GM18517 (cell line): Measurements from ENCODE around the gene CDC20.

ENCODE experiments used
- ATAC-seq: cut with Tn5 transposase; IDR thresholded peaks from one replicate; pipeline ENCODE4 v1.9.1; 2021; ENCODE audit warnings: mild to moderate bottlenecking, moderate library complexity; ENCODE audit not compliant: unreplicated experiment

Gene CDC20

DNA sequence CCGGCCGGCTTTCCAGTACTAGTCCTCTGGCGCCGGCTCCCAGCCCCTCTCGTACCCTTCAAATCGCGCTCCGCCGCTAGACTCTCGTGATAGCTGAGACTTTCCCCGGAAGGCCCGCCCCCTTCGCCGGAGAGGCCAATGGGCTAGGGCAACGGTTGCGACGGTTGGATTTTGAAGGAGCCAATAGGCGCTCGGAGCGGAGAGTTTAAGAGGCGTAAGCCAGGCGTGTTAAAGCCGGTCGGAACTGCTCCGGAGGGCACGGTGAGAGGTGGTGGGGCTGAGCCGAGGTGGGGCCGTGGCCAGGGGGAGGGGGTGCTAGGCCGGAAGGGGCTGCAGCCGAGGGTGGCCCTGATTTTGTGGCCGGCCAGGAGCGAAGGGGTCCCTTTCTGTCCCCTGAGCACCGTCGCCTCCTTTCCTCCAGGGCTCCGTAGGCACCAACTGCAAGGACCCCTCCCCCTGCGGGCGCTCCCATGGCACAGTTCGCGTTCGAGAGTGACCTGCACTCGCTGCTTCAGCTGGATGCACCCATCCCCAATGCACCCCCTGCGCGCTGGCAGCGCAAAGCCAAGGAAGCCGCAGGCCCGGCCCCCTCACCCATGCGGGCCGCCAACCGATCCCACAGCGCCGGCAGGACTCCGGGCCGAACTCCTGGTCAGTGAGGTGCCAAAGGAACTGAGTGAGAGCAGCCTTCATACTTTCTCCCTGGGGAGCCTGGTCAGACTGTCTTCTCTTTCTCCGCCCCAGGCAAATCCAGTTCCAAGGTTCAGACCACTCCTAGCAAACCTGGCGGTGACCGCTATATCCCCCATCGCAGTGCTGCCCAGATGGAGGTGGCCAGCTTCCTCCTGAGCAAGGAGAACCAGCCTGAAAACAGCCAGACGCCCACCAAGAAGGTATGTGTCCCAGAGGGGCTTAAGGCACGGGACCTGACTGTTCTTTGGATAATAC, at the start of gene CDC20:
CDC20 (plus strand) TSS at position 236 of the 948 bp plus-strand sequence; CDS start at position 471, 235 bp downstream.
- ATAC-seq = peak; percentile 90

DNA sequence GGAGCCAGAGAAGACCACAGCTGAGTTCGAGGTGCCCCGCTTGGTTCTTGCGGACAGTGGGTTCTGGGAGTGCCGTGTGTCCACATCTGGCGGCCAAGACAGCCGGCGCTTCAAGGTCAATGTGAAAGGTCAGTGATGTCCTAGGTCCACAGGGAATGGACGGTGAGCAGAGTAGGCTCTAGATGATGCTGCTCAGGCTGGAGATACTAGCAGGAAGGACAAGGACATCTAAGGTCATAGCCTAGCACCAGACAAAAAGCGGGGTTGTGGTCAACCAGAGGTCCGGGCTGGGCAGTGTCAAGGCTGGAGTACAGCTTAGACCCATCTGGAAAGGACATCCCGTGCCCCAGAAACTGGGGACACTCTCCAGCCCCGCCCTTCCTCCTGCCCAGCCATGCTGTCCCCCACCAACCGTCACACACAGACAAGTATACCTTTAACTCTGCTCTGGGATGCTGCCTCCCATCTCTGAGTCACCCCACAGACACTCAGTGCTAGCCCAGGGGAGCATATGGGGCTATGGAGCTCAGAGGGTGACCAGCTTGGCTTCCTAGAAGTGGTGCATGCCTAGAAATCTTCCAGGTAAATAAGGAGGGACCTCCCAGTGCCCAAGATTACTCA, 49.3 kb upstream of the CDC20 start:
- no peak for ATAC-seq

DNA sequence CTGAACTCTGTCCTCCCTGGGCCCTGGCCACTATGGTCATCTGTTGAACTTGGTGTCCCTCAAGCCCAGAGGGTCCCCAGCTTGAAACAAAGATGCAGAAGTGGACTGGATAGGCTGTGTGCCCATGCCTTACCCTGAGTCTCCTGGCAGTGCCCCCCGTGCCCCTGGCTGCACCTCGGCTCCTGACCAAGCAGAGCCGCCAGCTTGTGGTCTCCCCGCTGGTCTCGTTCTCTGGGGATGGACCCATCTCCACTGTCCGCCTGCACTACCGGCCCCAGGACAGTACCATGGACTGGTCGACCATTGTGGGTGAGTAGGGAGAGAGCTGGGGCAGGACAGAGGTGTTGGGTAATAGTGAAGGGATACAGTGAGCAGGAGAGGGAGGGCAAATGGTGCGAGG, 47.3 kb upstream of the CDC20 start:
- no peak for ATAC-seq

DNA sequence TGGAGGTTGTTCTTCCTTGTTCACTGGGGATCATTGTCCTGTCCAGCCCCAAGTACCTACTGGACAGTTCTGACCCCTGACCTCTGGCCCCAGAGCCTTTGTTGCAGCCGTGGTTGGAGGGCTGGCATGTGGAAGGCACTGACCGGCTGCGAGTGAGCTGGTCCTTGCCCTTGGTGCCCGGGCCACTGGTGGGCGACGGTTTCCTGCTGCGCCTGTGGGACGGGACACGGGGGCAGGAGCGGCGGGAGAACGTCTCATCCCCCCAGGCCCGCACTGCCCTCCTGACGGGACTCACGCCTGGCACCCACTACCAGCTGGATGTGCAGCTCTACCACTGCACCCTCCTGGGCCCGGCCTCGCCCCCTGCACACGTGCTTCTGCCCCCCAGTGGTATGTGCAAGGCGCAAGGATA, 46.6 kb upstream of the CDC20 start:
- ATAC-seq = no peak

DNA sequence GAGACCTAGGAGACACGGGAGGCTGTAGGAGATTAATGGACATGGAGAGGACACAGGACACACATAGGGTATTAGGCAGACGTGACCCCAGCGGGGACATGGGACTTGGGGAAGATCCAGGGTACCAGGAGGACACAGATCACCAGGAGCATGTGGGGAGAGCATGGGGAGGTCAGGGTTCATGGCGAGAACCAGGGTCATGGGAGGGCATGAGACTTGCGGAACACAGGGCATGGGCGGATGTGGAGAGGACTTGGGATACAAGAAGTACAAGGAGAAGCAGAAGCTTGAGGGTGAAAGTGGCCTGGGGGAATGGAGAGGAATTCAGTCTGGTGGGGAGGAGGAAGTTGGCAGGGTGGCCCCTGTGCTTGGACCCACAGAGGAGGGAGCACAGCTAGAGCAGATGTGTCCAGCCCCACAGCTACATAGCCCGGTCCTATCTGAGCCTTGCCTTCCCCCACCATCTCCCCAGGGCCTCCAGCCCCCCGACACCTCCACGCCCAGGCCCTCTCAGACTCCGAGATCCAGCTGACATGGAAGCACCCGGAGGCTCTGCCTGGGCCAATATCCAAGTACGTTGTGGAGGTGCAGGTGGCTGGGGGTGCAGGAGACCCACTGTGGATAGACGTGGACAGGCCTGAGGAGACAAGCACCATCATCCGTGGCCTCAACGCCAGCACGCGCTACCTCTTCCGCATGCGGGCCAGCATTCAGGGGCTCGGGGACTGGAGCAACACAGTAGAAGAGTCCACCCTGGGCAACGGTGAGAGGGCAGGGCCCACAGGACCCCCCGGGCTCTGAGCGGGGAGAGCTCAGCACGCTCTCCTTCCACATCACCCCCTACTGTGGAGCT, 45.9 kb upstream of the CDC20 start:
- ATAC-seq = no peak

DNA sequence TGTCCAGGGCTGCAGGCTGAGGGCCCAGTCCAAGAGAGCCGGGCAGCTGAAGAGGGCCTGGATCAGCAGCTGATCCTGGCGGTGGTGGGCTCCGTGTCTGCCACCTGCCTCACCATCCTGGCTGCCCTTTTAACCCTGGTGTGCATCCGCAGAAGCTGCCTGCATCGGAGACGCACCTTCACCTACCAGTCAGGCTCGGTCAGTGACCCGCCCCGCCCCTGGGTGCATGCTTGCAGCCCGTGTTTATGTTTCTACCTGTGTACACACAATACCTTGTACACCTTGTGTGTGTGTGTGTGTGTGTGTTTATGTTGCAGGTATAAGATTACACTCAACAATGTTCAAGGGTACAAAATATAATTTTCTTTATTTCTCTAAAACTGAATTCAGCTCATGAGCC, 45.0 kb upstream of the CDC20 start:
- no peak for ATAC-seq

DNA sequence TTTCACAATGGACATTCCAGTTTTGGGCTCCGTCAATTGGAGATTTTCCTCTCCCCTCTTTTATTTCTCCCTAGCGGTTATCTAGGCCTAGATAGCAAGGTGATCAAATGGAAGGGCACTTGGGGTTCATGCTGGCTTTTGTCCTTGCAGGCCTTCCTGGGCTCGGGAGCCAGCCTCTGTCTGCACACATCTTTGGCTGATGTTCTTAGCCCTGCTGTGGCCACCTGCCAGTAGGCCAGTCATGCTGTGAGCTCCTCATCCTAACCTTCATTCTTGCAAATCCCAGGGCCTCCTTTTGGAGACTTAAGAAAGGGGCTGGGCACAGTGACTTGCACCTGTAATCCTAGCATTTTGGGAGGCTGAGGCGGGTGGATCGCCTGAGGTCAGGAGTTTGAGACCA, 44.5 kb upstream of the CDC20 start:
- ATAC-seq = no peak

DNA sequence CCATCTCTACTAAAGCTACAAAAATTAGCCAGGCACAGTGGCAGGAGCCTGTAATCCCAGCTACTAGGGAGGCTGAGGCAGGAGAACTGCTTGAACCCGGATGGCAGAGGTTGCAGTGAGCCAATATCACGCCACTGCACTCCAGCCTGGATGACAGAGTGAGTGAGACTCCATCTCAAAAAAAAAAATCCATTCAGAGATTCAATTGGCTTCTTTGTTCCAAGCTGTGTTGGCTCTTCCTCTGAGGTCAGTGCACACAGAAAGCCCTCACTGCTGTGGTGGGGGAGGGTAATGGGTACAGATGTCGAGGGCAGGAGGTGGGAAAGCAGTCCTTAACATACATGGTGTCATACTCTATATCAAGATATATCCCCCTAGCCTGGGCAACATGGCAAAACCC, 43.3 kb upstream of the CDC20 start:
- ATAC-seq = no peak

DNA sequence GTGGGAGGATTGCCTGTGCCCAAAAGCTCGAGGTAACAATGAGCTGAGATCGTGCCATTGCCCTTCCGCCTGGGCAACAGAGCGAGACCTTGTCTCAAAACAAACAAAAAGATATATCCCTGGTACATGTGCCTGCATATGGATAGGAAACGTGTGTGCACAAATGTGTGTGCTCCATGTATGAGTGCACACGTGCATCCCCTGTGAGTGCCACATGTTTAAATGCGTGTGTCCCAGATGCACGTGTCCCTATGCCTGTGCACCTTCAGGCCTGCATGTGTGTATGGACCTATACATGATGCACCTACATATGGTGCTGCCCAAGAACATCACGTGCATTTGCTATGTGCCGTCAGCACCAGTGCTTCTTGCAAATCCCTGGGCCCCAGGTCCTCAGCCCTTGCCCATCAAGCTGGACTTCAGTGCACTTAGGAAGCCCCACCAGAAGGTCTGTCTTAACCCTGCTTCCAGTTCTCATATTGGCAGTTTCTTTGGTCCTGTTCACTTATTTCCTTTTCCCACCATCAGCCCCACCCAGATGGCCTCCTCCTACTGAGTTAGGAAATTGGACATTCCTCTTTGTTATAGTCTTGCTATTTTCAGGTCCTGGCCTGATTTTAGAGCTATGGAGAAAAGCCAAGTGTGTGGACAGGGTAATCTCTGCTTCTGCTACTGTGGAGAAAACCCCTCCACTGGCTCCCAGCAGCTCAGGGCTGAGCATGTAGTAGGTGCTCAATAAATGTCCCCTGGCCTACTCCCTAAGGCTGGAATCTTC, 42.6 kb upstream of the CDC20 start:
- ATAC-seq = no peak

DNA sequence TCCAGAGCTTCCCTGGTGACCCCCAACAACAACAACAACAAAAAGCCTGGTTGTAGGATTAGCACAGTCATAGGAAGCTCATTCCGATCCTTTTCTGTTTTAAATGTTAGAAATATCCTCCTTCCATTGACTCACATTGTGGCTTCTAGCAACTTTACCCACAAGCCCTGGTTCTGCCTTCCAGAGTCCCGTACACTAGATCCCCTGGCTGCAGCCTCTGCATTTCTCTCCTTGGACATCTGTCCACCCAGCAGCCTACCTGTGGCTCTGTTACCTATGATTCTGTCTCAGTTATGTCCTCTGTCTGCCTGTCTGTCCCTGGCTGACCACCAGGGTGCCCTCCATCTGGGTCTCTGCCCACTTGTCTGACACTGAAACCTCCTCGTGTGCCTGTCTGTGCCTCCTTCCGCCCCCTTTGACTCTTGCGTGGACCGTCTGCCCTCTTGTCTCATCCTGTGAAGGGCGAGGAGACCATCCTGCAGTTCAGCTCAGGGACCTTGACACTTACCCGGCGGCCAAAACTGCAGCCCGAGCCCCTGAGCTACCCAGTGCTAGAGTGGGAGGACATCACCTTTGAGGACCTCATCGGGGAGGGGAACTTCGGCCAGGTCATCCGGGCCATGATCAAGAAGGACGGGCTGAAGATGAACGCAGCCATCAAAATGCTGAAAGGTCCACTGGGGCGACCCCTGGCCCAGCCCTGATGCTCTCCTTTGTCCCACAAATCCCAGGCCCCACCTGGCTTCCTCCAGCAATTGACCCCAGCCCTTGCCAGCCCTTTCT, 41.9 kb upstream of the CDC20 start:
- no peak for ATAC-seq

DNA sequence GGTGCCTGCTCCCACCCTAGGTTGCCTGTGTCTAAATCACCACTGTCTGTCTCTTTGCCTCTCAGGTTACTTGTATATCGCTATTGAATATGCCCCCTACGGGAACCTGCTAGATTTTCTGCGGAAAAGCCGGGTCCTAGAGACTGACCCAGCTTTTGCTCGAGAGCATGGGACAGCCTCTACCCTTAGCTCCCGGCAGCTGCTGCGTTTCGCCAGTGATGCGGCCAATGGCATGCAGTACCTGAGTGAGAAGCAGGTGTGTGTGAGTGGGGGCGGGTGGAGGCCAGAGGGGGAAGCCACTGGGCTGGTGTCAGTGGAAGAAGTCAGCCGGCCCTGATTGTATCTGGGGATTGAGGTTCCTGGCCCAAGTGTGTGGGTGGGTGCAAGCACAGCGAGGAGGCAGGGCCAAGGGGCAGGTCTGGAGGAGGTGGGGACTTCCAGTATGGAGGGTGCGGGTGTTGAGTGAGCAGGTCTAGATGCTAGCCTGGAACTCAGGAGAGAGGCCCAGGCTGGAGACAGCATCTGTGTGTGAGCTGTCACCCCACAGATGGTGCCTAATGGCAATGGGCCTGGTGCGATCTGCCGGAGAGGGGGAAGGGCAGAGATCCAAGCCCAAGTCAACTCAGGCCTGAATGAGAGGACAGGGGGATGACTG, 40.8 kb upstream of the CDC20 start:
- no peak for ATAC-seq

DNA sequence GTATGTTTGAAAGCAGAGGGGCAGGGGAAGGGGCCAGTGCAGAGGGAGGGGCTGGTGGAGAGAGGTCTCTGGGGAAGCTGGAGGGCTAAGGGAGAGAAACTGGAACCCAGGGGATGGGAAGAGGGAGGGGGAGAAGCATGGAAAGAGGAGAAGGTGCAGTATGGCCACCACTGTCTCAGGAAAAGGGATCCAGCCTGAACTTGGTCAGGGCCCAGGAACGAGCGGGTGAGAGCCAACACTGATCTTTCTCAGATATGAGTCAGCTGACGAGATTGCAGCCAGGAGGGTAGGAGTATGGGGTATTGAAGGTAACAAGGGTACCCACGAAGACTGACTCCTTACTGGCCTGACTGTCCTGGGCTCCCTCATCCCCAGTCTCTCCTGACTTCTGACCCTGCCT, 40.0 kb upstream of the CDC20 start:
- no peak for ATAC-seq

DNA sequence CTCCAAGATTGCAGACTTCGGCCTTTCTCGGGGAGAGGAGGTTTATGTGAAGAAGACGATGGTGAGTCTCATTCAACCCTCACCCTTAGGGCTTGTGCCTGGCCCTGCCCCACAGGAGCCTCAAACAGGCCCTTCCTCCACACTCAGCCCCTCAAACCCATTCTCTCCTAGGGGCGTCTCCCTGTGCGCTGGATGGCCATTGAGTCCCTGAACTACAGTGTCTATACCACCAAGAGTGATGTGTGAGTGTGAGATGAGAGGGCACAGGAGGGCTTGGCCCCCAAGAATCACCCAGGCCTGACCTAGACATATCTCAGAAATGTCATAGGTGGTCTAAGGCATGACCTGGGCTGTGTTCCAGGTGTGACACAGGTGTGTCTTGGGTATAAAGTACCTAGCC, 39.5 kb upstream of the CDC20 start:
- ATAC-seq = no peak

DNA sequence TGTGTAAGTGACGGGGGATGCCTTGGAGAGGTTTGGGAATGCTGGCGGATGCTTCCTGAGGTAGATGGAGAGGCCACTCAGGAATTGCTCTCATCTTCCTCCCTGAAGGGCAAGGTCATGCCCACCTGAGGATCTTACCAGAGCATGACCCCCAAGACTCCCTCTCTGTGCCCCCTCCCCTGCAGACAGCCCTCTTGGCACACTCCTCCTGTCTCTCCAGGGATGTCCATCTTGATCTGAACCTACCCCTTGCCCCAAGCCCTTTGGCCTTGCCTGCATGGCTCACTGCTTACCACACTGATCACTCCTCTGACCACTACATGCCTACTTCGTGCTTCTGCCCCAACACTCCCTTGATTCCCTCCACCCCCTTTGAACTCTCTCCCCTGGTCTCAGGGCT, 39.0 kb upstream of the CDC20 start:
- no peak for ATAC-seq

DNA sequence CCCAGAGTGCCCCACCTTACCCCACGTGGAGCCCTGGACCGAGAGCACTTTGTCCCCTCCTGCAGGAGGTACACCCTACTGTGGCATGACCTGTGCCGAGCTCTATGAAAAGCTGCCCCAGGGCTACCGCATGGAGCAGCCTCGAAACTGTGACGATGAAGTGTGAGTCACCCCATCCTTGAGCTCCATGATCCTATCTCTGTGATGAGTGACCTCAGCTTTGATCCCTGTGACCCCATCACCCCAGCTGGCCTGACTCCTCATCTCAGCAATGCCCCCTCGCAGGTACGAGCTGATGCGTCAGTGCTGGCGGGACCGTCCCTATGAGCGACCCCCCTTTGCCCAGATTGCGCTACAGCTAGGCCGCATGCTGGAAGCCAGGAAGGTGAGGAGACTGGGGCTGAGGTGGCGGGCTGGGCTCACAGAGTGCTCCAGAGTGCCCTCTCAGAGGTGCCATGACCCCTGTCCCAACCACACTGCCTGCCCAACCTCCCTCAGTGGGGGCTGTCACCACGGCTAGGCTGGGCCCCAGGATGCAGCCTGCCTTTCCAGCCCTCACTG, 37.4 kb upstream of the CDC20 start:
- no peak for ATAC-seq

DNA sequence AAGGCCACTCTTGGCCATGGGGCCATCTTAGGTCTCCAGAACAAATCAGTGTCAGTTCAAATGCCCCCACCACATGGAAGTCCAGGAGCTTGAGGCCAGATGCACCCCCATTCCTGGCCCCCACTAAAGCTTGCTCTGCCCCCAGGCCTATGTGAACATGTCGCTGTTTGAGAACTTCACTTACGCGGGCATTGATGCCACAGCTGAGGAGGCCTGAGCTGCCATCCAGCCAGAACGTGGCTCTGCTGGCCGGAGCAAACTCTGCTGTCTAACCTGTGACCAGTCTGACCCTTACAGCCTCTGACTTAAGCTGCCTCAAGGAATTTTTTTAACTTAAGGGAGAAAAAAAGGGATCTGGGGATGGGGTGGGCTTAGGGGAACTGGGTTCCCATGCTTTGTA, 36.3 kb upstream of the CDC20 start:
- ATAC-seq = no peak

DNA sequence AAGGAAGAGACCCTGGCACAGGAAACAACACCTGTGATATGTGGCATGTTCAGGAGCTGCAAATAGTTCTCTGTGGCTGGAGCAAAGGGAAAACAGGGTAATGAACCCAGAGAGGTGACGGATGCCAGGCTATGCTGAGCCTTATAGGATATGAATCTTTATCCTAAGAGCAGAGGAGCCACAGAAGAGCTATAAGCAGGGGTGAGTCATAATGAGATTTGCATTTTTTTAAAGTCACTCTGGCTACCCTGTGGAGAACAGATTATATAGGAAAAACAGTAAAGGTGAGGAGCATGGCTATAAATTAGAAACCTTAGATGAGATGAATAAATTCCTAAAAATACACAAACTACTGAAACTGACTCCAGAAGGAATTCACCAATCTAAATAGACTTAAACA, 34.0 kb upstream of the CDC20 start:
- no peak for ATAC-seq

DNA sequence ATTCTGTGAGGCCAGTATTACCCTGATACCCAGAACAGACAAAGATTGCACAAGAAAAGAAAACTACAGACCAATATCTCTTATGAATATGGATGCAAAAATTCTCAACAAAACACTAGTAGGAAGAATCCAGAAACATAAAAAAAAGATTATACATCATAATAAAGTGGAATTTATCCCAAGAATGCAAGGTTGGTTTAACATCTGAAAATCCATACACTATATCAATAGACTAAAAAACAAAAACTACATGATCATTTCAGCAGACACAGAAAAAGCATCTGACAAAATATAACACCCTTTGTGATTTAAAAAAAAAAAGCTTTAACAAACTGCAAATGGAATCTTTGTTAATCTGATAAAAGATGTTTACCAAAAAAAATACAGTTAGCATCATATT, 33.4 kb upstream of the CDC20 start:
- ATAC-seq = no peak
